SU-DHL-6 (cell line): ENCODE data around the gene VAMP1.

Experiments
- H2AFZ ChIP-seq: fragments of 200-600 bp; sonication (generic); 2 replicates; pipeline ENCODE4 v1.6.1; 2014; ENCODE audit warnings: low read depth, mild to moderate bottlenecking, moderate library complexity, mixed read lengths, antibody characterized with exemption, low read length; ENCODE audit not compliant: severe bottlenecking
- H3F3A ChIP-seq: fragments of 200-600 bp; shearing (Covaris generic); 2 replicates; pipeline ENCODE4 v1.6.0; 2016; ENCODE audit warnings: antibody characterized with exemption, mild to moderate bottlenecking; ENCODE audit not compliant: insufficient read depth
- H3K27ac ChIP-seq: fragments of 200-600 bp; sonication (generic); 2 replicates; pipeline ENCODE4 v1.5.1; 2016; ENCODE audit warnings: low read depth, mild to moderate bottlenecking, low read length, moderate library complexity, mixed read lengths
- H3K27me3 ChIP-seq: fragments of 200-600 bp; sonication (generic), shearing (Covaris generic); 2 replicates; pipeline ENCODE4 v1.6.0; 2014; ENCODE audit warnings: mild to moderate bottlenecking, low read length
- H3K36me3 ChIP-seq: fragments of 200-600 bp; sonication (generic); 2 replicates; pipeline ENCODE4 v1.6.1; 2014; ENCODE audit warnings: mild to moderate bottlenecking, low read length, mixed read lengths
- H3K4me2 ChIP-seq: fragments of 300-600, 200-600 bp; shearing (Covaris generic), sonication (generic); 2 replicates; pipeline ENCODE4 v1.6.0; 2014; ENCODE audit warnings: low read length, low read depth, mild to moderate bottlenecking; ENCODE audit not compliant: poor library complexity, severe bottlenecking
- H3K4me3 ChIP-seq: fragments of 200-600 bp; sonication (generic); 2 replicates; pipeline ENCODE4 v1.5.1; 2014; ENCODE audit warnings: antibody characterized with exemption, low read length, mild to moderate bottlenecking, mixed read lengths; ENCODE audit not compliant: insufficient read depth, poor library complexity, severe bottlenecking
- H3K79me2 ChIP-seq: fragments of 200-600 bp; sonication (generic); 2 replicates; pipeline ENCODE4 v1.6.1; 2014; ENCODE audit warnings: mild to moderate bottlenecking, low read length, moderate library complexity; ENCODE audit not compliant: insufficient read depth
- H3K9ac ChIP-seq: fragments of 200-600 bp; sonication (generic); 2 replicates; pipeline ENCODE4 v1.7.0; 2014; ENCODE audit warnings: mild to moderate bottlenecking, low read length
- H3K9me2 ChIP-seq: fragments of 200-600 bp; sonication (generic); replicated peaks from 2 replicates; pipeline ENCODE4 v1.6.1; 2014; ENCODE audit warnings: low read length; ENCODE audit not compliant: insufficient read depth
- H3K9me3 ChIP-seq: fragments of 200-600 bp; sonication (generic); 2 replicates; pipeline ENCODE4 v1.6.1; 2014; ENCODE audit warnings: low read length, mixed read lengths; ENCODE audit not compliant: insufficient read depth
- H4K20me1 ChIP-seq: fragments of 200-600 bp; sonication (generic); 2 replicates; pipeline ENCODE4 v1.6.1; 2014; ENCODE audit warnings: low read depth, mild to moderate bottlenecking, antibody characterized with exemption, low read length, moderate library complexity, mixed read lengths
- EZH2phosphoT487 ChIP-seq: fragments of 200-600 bp; sonication (generic), shearing (Covaris generic); conservative IDR thresholded peaks from 2 replicates; pipeline ENCODE4 v1.6.1; 2018; ENCODE audit warnings: mild to moderate bottlenecking, antibody characterized with exemption, low read length, moderate library complexity, mixed read lengths
- TF ChIP-seq, protein P1 (sequence below): fragments of 200-600 bp; sonication (generic); IDR thresholded peaks from one replicate; pipeline ENCODE4 v1.5.1; 2017; ENCODE audit warnings: antibody characterized with exemption, mild to moderate bottlenecking, low read length, moderate library complexity; ENCODE audit not compliant: insufficient read depth, poor library complexity, severe bottlenecking

VAMP1 gene

GRCh38 chr12:6463858-6464257, 6.6 kb downstream of the VAMP1 start:
- Histone ChIP-seq H2AFZ (no peak overlapping the region), H3K4me2 (no peak overlapping the region), H3K27me3 (no peaks in the 10 kb centered on the region), H3K36me3 (peaks cover 17% of the 10 kb centered on the region), H3K9me3 (no peaks in the 10 kb centered on the region), H3K9ac (no peak overlapping the region), H3K4me3 (no peak overlapping the region), H3K9me2 (no peaks in the 10 kb centered on the region), H3K27ac (peak overlapping the region; percentile 88), H3F3A (peaks cover 47% of the 10 kb centered on the region), H4K20me1 (no peaks in the 10 kb centered on the region), H3K79me2 (peaks cover 29% of the 10 kb centered on the region)
- TF ChIP-seq, protein P1, sequence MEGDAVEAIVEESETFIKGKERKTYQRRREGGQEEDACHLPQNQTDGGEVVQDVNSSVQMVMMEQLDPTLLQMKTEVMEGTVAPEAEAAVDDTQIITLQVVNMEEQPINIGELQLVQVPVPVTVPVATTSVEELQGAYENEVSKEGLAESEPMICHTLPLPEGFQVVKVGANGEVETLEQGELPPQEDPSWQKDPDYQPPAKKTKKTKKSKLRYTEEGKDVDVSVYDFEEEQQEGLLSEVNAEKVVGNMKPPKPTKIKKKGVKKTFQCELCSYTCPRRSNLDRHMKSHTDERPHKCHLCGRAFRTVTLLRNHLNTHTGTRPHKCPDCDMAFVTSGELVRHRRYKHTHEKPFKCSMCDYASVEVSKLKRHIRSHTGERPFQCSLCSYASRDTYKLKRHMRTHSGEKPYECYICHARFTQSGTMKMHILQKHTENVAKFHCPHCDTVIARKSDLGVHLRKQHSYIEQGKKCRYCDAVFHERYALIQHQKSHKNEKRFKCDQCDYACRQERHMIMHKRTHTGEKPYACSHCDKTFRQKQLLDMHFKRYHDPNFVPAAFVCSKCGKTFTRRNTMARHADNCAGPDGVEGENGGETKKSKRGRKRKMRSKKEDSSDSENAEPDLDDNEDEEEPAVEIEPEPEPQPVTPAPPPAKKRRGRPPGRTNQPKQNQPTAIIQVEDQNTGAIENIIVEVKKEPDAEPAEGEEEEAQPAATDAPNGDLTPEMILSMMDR = no peak
- no peak for TF ChIP-seq EZH2phosphoT487

DNA sequence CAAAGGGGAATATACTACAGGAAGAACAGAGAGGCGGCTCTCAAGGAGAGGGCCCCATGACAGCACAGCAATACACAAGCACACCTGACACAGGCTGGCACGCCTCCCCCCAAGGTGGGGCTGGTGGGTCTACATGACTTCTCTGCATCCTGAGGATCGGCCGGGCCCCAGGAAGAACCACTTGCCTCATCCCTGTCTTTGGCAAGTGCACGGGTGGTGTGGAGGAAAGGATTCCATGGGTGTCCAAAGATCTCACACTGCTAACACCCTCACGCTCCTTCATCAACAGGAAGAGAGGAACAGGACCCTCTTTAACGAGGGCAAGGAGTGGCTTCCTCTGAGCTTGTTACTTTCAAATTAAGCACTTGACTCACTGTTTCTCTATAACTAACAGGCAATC, 7.3 kb downstream of the VAMP1 start:
- no peaks in the 10 kb centered on the region for H4K20me1 ChIP-seq
- peaks cover 22% of the 10 kb centered on the region for H3K79me2 ChIP-seq
- peaks cover 47% of the 10 kb centered on the region for H3F3A ChIP-seq
- H3K27me3 ChIP-seq = no peaks in the 10 kb centered on the region
- no peak overlapping the region for H2AFZ ChIP-seq
- no peaks in the 10 kb centered on the region for H3K9me3 ChIP-seq
- TF ChIP-seq, protein P1 = no peak
- no peak for TF ChIP-seq EZH2phosphoT487
- H3K36me3 ChIP-seq = peaks cover 16% of the 10 kb centered on the region
- H3K27ac ChIP-seq = peak overlapping the region; percentile 88
- no peak overlapping the region for H3K9ac ChIP-seq
- no peaks in the 10 kb centered on the region for H3K9me2 ChIP-seq
- no peak overlapping the region for H3K4me3 ChIP-seq
- H3K4me2 ChIP-seq = no peak overlapping the region

DNA sequence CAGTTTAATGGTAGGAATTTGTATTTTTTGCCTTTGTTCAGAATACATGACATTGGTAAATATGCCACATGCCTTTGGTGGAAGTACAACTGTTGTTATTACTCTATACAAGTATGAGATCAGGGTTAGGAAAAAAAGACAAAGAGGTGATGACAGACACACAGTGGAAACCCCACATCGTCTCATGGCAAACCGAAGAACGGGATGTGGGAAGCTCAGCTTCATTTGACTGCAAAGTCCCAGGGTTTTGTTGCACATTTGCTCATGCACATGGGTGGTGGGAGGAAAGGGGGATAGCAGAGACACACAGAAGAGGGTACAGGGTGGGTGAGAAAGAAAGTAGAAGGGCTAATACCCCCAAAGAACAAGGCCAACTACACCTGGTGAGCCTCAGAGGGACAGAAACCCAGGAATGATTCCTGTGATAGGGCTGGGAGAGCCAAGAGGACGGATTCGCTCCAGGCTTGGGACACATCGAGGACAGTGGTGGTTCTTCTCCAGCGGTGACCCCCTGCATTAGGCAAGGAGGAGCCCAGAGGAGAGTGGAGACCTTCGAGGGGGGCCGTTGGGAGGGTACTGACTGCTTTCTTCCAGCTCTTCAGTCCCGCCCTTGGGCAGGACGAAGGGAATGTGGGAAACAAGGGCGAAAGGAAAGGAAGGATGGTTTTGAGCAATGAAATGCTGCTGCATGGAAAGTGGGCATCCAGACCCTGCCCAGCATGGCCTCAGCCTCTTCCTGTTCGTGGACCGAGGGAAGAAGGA, 8.1 kb downstream of the VAMP1 start:
- Histone ChIP-seq H3K27me3 (no peaks in the 10 kb centered on the region), H3F3A (peaks cover 47% of the 10 kb centered on the region), H3K9me2 (no peaks in the 10 kb centered on the region), H2AFZ (no peak overlapping the region), H3K9me3 (no peaks in the 10 kb centered on the region), H3K9ac (peak overlapping the region; percentile 47; the same call in 1 of the 2 replicates), H3K4me3 (no peak overlapping the region), H3K36me3 (peaks cover 18% of the 10 kb centered on the region), H4K20me1 (no peaks in the 10 kb centered on the region), H3K27ac (peak overlapping the region; percentile 88), H3K4me2 (peak overlapping the region; percentile 47), H3K79me2 (peaks cover 14% of the 10 kb centered on the region)
- no peak for TF ChIP-seq EZH2phosphoT487
- TF ChIP-seq, protein P1 = no peak
